ENCODE data around the gene ANO5. TPM values are rescaled to one million over a fixed set of nuclear protein-coding genes. Genes with fewer than 3 reads are reported as not detected.

Gene ANO5
- total RNA-seq, 1 experiment from 2014 or later = 3.4 TPM

- Histone ChIP-seq H3K14ac (ENCODE audit: insufficient read depth, low read length) (no peak overlapping the region), H3K27me3 (ENCODE audit: insufficient read depth, low read length) (no peaks in the 10 kb centered on the region), H3K27ac (ENCODE audit: insufficient read length, low read depth, low read length) (no peak overlapping the region), H3K9me3 (ENCODE audit: control insufficient read depth, low read depth, low read length) (no peaks in the 10 kb centered on the region), H4K5ac (ENCODE audit: insufficient read length, low read depth, low read length) (no peak overlapping the region), H4K91ac (ENCODE audit: insufficient read length, low read depth, low read length) (no peak overlapping the region), H2BK12ac (ENCODE audit: insufficient read length, low read depth, low read length) (no peak overlapping the region), H3K4me1 (ENCODE audit: insufficient read depth, low read length) (no peaks in the 10 kb centered on the region; the same call in 1 of the 2 replicates), H2BK120ac (ENCODE audit: low read depth, low read length, poor library complexity, severe bottlenecking) (no peak overlapping the region), H2BK15ac (ENCODE audit: low read depth, low read length) (no peak overlapping the region), H3K56ac (ENCODE audit: insufficient read length, low read depth, low read length) (no peak overlapping the region), H2AFZ (ENCODE audit: low read length) (no peak overlapping the region), H3K4me2 (ENCODE audit: insufficient read depth, insufficient read length, low read length) (no peak overlapping the region), H3K23me2 (ENCODE audit: insufficient read length, low read depth, low read length, poor library complexity, severe bottlenecking) (no peaks in the 10 kb centered on the region), H3K79me1 (ENCODE audit: insufficient read depth, low read depth, low read length, poor library complexity, severe bottlenecking) (no peaks in the 10 kb centered on the region), H2BK20ac (ENCODE audit: low read depth, low read length, poor library complexity, severe bottlenecking) (no peak overlapping the region), H3K23ac (ENCODE audit: insufficient read length, low read depth, low read length) (no peak overlapping the region), H3K79me2 (ENCODE audit: insufficient read depth, low read length) (no peaks in the 10 kb centered on the region), H3K18ac (ENCODE audit: insufficient read length, low read depth, low read length) (no peak overlapping the region), H3T11ph (ENCODE audit: low read length) (no peak overlapping the region), H4K8ac (replicated peaks; ENCODE audit: insufficient read length, low read depth, low read length) (no peak overlapping the region), H3K4ac (ENCODE audit: low read depth, low read length) (no peak overlapping the region), H2AK5ac (ENCODE audit: insufficient read length, low read length) (no peak overlapping the region), H3K9ac (ENCODE audit: extremely low read depth, insufficient read length, low read length) (no peak overlapping the region), H2BK5ac (ENCODE audit: insufficient read length, low read length) (no peak overlapping the region), H4K20me1 (ENCODE audit: control insufficient read depth, insufficient read depth, insufficient read length) (no peaks in the 10 kb centered on the region)
- WGBS (ENCODE audit: extremely low coverage, insufficient read length, low lambda C conversion rate) = no CpG with 5 or more reads among the region's 2 CpGs
- no peak for DNase-seq
- H3K4me3 Mint-ChIP-seq = no peak overlapping the region
- H3K4me1 Mint-ChIP-seq = peaks cover 0 to 2% of the 10 kb centered on the region in 2 experiments; a peak in 1 of 4 replicates
- peaks cover 2% of the 10 kb centered on the region; the same call in 1 of the 2 replicates for H3K27me3 Mint-ChIP-seq (ENCODE audit: low read depth)
- no peak overlapping the region for H3K27ac Mint-ChIP-seq
- H3K9me3 Mint-ChIP-seq = no peaks in the 10 kb centered on the region
- no peak for TF ChIP-seq CTCF (conservative IDR thresholded peaks at IDR 0.05)
- no peaks in the 10 kb centered on the region for H3K36me3 Mint-ChIP-seq (ENCODE audit: insufficient read depth in 1 of 3, low read depth in 3 of 3)
Measured at GRCh38 chr11:22165087-22165486, 27.8 kb upstream of the ANO5 start.

Data from H9 (cell line).